Measurements from ENCODE around the gene CCDC182.

CCDC182 gene

DNA sequence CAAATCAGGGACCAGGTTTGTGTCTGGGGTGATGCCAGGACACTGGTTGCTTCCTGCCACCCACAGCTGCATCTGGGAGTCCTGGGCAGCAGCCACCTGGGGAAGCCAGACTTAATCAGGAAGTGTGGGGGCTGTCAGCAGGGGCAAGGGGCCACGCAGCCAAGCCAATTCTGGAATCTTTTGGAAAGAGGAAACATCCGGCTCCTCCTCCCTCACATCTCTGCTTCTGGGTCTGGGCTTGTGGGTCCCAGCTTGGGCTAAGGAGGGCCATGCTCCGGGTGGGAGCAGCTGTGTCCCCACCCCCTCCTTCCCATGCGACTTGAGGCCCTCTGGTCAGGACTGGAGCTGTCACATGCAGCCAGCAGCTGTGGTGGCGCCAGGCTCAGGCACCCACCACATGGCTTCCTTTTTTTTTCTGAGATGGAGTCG is 37.0 kb upstream of the CCDC182 start:
- peak overlapping the region; percentile 53 for H3K27ac ChIP-seq
- no peak for TF ChIP-seq CTCF (conservative IDR thresholded peaks at IDR 0.05)

DNA sequence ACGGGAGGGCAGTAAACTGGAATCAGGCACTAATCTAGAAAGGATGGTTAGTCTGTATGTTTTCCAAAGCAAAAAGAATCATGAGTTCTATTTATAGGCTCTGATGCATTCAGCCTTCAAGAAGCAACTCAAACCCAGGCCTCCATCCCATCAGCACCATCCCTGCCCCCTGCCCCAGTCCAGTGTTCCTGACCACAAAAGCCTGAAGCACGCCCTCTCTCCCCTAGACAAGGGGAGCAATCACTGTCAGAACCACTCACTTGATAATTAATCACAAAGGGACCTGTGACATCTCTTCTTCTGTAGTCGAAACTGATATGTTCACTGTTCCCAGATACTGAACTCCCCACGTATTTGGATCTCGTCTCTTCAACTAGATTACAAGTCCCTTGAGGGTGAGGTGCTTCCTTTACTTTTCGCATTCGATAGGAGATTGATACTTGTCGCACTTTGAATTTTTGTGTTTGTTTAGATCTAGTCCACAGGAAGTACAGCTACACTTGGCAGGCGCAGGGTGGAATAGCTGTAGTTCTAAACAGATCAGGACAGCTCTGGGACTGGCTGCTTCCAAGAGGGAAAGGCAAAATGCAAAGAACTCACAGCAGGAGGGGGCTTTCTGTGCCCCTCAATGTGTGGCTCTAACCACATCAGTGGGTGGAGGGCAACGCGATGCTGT is 36.4 kb upstream of the CCDC182 start:
- TF ChIP-seq CTCF (conservative IDR thresholded peaks at IDR 0.05): no peak
- H3K27ac ChIP-seq: peak overlapping the region; percentile 53

DNA sequence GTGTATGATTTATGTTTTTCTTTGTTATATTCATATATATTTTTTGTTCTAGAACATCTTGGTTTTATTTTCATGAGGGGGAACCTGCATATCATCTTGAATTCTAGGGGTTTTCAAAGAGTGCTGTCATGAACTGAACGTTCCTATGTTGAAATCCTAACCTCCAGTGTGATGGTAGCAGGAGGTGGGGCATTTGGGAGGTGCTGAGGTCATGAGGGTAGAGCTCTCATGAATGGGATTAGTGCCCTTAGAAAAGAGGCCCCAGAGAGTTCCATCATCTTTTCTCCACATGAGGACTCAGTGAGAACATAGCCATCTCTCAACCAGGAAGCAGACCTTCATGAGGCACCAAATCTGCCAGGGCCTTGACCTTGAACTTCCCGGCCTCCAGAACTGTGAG is 34.6 kb upstream of the CCDC182 start:
- no peak overlapping the region for H3K27ac ChIP-seq
- no peak for TF ChIP-seq CTCF (conservative IDR thresholded peaks at IDR 0.05)

DNA sequence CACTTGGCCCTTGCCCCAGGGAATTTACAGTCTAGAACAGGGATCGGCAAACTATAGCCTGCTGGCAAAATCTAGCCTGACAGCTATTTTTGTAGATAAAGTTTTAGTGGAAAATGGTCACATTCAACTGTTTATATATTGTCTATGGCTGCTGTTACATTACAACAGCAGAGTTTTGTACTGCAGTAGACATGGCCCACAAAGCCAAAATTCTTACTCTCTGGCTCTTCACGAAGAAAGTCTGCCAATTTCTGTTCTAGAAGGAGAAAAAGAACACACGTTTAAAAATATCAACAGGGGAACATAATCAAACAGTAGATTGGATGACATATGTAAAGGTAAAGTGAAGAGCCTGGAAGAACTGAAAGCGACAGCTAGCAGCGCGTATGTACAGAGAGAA is 33.2 kb upstream of the CCDC182 start:
- TF ChIP-seq CTCF (conservative IDR thresholded peaks at IDR 0.05): no peak
- H3K27ac ChIP-seq: no peak overlapping the region

DNA sequence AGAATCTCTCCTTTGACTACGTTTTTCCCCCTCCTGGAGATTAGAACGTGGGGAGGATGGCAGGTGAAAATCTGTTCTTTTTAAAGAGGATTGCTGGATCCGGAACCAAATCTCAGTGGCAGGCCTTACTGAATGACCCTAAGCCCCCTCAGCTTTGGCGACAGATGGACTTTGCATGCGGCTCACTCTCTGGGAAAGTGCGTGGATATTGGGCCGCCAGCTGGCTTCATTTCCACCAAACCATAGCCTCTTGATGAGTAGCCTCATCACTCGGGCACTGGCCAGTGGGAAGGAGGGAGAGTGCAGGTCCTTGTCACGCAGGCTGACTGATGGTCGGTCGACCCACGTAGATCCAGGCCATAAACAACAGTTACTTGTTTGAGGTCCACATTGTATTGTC is 31.3 kb upstream of the CCDC182 start:
- no peak overlapping the region for H3K27ac ChIP-seq
- no peak for TF ChIP-seq CTCF (conservative IDR thresholded peaks at IDR 0.05)

- TF ChIP-seq CTCF (conservative IDR thresholded peaks at IDR 0.05): no peak
- no peak overlapping the region for H3K27ac ChIP-seq
These were observed 29.8 kb upstream of the CCDC182 start for GRCh38 chr17:57774872-57775271.

GRCh38 chr17:57773557-57773956 is 28.5 kb upstream of the CCDC182 start:
- H3K27ac ChIP-seq: no peak overlapping the region
- no peak for TF ChIP-seq CTCF (conservative IDR thresholded peaks at IDR 0.05)

Measured in VCaP (cell line).